GM21381 (cell line): ENCODE measurements around the gene SCN7A.
"Not testable (repeated sequence)": the region's sequence is repeated elsewhere in the genome, so short reads cannot be mapped to it uniquely, and the experiment has no call there.

ENCODE experiments used
- ATAC-seq: cut with Tn5 transposase; IDR thresholded peaks from one replicate; pipeline ENCODE4 v1.9.1; 2021; ENCODE audit warnings: mild to moderate bottlenecking, moderate library complexity; ENCODE audit not compliant: unreplicated experiment

SCN7A gene

DNA sequence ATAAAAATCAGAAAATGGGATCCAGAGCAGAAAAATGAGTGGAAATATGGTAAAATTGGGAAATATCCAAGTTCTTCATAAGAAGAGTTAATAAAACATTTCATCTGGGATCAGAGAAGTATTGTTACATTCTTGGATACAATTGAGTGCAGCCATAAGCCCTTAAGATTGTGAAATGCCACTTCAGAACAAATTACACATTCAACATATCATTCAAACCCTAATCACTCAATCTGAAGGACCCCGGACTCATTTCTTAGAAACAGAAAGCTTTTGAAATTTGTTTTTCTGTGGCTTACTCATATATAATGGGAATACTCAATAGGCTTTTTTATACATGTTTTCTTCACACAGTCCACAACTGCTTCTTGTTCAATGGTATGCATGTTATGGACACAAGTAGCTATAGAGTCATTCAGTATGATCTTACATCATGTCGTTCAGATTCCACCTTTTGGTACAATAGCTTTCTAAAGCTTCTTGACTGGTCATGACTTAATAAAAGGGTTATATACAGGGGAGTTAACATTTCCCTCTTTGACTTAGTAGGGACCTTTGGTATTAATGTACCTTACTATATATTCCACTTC is 39.9 kb downstream of the SCN7A start:
- ATAC-seq, result no peak

DNA sequence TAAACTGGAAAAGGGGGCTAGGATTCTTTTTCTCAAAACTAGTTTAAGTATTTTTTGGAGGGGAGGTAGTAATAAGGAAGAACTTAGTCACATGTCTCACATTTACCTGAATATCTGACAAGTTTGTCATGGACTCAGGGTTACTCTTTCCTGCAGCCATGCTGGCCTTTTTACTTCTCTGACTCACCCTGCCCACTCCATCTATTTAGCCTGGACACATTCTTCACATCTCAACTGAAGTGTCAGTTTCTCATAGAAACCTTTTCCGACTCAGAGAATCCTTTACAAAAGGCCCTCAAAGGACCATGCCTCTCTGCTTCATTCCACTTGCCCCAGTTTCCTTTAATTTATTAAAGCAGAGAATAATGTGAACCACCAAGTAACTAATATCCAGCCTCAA is 42.6 kb downstream of the SCN7A start:
- no peak for ATAC-seq

DNA sequence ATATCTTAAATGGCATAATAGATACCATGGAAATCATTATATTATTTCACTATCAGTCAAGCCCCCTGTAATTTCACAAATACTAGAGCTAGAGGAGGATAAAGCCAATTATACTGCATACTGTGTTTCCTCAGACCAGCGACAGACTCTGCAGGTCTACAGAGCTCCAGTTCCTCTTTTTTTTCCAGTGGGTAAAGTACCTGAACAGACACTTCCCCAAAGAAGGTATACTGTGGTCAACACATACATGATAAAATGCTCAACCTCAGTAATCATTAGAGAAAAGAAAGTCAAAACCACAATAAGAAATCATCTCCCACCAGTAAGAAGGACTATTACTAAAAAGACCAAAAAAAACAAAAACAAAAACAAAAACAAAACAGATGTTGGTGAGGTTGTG is 44.6 kb downstream of the SCN7A start:
- peak; percentile 75 for ATAC-seq

DNA sequence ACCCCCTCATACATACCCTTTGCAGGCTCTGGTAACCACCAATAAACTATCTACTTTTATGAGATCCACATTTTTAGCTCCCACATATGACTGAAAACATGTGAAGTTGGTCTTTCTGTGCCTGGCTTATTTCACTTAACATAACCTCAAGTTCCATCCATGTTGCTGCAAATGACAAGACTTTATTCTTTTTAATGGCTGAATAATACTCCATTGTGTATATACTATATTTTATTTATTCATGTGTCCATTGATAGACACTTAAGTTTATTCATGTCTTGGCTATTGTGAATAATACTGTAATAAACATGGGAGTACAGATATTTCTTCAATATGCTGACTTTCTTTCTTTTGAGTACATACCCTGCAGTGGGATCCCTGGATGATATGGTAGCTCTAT is 45.9 kb downstream of the SCN7A start:
- no peak for ATAC-seq

DNA sequence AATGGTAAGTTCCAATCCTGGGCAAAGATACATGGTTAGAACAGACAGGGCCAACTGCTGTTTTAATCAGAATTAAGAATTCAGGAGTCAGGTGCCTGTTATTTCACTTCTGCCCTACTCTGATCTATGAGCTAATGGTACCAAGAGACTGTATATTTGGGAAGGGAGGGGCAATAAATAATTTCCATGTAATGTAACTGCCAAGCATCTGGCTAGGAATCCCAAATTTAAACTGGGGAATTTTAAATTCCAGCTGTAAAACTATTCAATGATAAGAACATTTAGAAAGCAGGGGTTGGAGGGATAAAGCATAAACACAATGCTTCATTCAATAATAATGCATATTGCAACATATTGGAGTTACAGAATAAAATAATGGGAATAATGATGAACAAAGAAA is 49.7 kb downstream of the SCN7A start:
- no peak for ATAC-seq

DNA sequence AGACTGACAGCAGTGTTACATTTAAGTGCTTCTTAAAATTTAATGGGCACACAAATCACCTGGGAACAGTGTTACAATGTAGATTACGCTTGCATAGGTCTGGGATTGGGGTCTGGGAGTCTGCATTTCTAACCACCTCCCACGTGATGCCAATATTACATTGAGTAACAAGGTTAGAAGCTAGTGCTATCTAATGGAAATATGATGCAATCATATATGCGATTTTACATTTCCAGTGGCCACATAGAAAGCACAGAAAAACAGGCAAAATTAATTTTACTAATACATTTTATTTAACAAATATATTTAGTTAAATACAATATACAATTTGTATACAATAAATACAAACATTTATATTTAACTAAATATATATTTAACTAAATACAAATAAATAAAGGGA is 53.7 kb downstream of the SCN7A start:
- ATAC-seq, result no peak

DNA sequence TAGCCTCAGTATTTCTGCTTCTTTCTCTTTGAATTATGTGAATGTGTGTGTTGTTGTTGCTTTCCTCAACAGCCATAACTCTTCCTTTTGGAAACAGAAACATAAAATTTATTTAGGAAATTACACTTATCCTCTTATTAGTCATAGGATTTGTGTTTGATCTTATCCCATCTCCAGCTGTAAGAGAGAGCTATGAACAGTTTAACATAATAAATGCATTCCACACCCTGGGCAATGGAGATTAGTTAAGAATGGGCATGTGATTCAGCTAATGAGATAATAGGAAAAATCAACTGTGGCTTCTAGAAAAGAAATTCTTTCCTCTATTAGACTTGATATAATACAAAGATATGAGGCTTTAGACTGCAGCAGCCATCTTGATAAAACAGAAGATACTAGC is 55.0 kb downstream of the SCN7A start:
- no peak for ATAC-seq

DNA sequence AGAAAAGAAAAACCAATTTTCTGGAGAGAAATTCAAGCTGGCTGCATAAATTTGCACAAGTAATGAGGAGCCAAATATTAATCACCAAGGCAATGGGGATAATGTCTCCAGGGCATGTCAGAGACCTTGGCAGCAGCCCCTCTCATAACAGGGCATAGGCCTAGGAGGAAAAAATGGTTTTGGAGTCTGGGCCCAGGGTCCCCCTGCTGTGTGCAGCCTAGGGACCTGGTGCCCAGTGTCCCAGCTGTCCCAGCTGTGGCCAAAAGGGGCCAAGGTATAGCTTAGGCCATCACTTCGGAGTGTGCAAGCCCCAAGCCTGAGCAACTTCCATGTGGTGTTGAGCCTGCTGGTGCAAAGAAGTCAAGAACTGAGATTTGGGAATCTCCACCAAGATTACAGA is 57.1 kb downstream of the SCN7A start:
- ATAC-seq, result no peak

DNA sequence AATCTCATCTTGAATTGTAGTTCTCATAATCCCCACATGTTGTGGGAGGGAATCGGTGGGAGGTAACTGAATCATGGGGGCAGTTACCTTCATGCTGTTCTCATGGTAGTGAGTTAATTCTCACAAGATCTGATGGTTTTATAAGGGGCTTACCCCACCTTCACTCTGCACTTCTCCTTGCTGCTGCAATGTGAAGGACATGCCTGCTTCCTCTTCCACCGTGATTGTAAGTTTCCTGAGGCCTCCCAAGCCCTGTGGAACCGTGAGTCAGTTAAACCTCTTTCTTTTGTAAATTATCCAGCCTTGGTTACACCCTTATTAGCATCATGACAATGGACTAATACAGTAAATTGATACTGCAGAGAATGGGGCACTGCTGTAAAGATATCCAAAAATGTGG is 57.9 kb downstream of the SCN7A start:
- no peak for ATAC-seq

DNA sequence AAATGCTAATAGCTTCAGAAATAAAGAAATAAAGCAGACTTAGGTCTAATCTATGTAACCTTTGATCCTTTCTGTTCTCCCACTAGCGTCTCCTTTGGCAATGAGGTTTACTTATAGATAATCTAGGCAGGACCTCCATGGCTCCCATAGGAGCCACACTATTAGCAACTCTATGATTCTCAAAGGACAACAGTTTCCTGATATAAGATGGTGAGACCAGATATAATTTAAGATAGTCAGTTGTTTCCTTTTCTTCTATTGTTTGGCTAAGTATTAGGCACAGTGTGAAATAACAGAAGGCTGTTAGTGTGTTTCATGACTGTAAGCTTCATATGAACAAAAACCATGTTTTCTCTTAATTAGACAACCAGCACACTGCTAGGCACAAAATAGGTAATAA is 59.6 kb downstream of the SCN7A start:
- no peak for ATAC-seq

DNA sequence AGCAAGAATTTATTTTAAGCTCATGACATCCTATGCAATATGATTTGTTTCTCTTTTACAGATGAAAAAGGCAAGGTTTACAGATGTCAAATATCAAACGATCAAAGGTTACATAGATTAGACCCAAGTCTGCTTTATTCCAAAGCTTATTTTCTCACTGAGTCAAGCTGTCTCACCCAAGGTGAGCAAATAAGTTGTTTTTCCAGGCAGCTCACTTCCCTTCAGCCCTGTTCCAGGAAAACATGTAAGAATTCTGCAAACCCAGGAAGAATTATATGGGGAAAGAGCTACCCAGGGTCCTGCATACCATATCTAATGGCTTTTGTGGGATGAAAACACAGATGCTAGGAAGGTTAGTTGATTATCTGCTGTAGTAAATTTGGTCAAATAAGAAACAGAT is 60.6 kb downstream of the SCN7A start:
- ATAC-seq, result no peak

DNA sequence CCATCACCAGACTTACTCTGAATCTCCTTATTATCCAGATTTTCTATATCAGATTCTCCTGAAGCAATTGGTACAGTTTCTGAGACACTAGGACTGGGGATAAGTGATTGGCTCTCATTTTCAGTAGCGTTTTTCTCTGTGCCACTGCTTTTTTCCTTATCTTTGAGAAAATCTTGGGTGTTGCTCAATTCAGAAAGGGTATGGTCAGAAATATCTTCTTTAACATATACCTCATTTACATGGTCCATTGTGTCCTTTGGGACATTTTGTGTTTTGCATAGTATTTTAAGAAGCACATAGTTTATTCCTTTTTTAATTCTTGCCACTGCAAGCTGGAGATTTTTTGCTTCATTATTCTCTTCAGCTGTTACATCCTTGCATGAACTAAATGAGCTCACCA is 61.7 kb downstream of the SCN7A start:
- ATAC-seq, result no peak

DNA sequence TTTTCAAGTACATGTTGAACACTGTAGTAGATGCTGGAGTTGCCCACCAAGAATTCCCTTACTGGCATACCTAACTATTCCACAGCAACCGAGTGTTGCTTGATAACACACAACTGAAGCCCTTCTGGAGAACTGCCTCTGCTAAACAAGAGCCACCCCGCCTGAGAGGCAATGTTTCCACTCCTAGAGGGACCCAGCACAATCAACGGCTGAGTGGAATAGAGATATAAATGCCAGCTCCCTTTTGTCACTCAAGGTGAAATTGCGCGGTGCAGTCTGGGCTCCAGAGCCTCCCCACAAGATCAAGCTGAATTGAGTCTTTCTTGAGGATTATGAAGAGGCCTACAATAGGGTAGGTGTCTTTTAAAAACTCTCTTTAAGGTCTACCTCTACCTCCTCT is 69.2 kb downstream of the SCN7A start:
- ATAC-seq, result no peak

DNA sequence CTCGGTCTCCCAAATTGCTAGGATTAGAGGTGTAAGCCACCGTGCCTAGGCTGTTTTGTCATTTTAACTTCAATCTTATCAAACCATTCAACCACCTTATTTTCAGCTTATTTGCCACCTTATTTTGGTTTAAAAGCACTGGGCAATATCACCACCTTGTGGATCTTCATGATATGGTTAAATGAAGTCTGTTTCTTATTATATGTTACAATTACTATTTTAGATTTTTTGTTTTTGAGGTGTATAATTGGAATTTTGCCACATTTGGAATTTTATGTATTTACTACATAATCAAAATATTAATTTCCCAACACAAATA is 74.5 kb downstream of the SCN7A start:
- ATAC-seq, result no peak

DNA sequence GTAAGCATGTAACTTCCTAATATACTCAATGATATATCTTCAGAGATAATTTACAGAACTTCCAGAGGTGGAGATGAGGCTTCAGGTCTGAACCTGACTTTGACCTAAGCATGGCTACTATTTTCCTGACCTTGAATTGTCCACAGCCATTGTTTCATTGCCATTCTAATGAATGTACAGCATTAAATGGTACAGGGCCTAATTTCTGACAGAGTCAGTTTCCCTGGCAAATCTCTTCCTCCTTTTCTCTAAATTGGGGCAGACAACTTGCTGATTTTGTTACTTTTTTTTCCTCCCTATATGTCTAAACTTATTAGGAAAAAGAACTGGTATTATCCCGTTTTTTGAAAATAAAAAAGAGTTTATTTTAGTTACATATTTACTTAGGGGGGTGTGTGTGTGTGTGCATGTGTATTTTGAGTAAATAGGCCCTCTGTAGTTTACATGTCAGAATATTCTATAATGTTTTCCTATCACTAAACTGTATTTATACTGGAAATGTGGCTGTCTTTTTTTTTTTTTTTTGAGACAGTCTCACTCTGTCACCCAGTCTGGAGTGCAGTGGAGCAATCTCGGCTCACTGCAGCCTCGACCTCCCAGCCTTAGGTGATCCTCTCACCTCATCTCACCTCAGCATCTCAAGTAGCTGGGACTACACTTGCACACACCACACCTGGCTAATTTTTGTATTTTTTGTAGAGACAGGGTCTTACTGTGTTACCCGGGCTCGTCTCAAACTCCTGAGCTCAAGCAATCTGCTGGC is 75.0 kb downstream of the SCN7A start:
- ATAC-seq, result no peak

DNA sequence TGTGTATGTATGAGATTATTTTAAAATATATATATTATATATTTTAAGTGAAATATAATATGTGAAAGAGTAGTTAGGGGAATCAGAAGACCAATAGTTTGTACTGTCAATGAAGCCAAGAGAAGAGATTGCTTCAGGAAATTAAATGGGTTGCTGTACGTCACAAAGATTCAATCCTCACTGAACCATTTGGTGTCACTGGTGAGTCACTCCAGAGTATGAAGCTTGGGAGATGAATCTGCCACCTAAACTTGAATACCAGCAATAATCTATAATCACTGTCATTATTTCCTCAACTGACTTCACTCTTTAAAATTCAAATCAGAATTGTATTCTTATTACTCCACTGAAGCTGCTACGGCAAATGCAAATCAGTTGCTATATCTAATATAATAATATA is 76.4 kb downstream of the SCN7A start:
- no peak for ATAC-seq

DNA sequence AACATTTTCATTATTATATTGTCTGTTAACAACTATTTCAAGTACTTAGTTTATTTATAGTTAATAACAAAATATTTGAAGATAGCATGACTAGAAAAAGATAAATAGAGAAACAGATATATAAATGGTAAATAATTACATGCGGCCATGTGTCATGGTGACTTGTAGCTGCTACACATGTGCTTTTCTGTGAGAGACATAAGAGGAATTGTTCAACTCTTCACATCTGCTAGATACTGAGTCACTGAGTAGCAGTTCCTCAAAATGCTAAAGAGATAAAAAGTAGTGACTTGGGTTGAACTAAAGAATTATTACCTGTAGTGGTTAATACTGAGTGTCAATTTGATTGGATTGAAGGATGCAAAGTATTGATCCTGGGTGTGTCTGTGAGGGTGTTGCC is 80.8 kb downstream of the SCN7A start:
- ATAC-seq, result no peak

DNA sequence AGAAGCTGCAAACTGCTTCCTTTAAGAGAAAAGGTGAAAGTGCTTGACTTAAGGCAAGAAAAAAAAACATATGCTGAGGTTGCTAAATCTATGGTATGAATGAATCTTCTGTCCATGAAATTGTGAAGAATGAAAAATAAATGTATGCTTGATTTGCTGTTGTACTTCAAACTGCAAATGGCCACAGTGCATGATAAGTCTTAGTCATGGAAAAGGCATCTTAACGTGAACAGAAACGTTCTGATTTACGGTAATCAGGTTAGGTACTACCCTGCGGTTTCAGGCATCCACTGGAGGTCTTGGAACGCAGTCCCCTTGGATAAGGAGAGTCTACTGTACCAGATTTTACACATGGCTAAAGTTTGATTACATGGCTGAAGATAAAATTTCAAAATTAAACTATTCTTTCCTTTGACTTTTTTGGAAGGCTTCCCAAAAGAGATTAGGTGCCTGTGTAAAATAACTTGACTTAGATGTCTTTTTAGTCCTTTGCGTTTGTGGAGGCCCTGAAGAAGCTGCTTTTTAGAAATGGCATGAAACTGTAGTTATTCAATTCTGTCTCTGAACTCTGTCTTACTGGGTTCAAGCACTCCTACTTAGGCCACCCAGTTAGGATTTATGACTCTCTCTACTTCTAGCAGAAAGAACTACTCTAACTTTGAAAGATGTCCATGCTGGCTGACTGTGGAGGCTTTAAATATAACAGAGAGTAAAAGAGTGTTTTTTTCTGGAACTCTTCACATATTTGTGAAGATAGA is 82.4 kb downstream of the SCN7A start:
- ATAC-seq, result no peak

DNA sequence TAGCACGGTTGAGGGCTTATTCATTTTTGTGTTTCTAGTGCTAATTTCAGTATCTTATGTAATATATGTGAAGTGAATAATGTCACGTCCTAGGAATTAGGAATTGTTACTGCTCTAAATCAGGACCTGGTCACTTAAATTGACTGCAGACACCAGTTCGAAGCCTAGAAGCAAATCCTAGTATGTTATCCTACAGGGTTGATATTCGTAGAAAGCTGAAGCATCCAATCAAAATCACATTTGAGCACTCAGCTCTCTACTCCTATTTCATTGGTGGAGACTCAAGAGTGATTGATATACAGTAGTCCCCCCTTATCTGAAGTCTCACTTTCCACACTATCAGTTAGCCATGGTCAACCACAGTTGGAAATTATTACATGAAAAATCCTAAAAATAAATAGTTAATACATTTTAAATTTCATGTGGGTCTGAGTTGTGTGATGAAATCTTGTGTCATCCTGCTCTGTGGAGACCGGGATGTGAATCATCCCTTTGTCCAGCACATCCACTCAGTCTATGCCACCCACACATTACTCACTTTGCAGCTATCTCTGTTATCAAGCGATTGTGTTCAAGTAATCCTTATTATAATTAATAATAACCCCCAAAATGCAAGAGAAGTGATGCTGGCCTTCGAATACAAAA is 83.1 kb downstream of the SCN7A start:
- no peak for ATAC-seq

DNA sequence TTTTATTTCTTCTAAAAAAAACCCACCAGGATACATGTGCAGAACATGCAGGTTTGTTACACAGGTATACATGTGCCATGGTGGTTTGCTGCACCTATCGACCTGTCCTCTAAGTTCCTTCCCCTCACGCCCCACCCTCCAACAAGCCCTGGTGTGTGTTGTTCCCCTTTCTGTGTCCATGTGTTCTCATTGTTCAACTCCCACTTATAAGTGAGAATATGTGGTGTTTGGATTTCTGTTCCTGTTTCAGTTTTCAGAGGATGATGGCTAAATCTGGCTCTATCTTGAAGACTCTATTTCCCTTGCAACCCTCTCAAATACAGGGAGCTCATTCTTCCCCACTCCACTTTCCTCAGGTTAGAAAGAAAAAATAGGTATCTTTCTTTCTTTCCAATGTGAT is 86.3 kb downstream of the SCN7A start:
- not testable (repeated sequence) for ATAC-seq

DNA sequence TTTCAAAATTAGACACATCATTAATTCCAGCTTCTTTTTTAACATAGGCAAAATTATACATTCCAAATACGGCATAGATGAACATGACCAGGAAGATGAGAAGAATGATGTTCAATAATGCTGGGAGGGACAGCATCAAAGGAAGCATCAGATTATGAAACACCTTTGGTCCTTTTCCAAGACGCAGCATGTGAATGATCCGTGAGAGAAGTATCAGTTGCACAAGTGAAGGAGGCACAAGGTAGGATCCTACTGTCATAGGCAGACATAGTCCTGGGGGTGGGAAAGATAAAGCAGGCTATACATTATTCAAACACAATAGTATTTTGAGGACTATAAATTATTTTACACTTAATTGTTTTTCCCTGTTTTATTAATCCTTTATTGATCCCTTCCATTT is 87.7 kb downstream of the SCN7A start:
- ATAC-seq, result no peak

DNA sequence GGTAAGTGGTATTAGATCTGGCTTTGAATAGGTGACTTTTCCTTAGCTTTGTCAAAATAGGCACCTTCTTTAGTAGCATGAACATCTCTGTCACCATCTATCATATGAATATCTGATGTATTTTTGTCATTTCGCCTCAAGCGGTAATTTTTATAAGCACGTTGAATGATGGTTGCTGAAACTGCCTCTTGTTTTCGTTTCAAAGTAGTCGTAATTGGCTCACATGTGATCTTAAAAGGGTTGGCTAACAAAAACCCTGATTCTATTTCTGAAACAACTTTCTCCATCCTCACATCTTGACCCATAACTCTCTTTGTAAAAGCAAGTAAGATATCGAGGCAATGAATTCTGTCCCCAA is 88.5 kb downstream of the SCN7A start:
- ATAC-seq, result no peak
